Osteoblast (primary cell): Measurements from ENCODE around the gene NUP160. TPM values are rescaled to one million over a fixed set of nuclear protein-coding genes. Genes with fewer than 3 reads are reported as not detected.
"Not testable (repeated sequence)": the region's sequence is repeated elsewhere in the genome, so short reads cannot be mapped to it uniquely, and the experiment has no call there.

Source experiments
- DNase-seq: peaks from one replicate; pipeline ENCODE4 v3.0.0; 2011; ENCODE audit warnings: low spot score, mixed read lengths; ENCODE audit not compliant: insufficient read length; ENCODE audit errors: missing footprints
- H2AFZ ChIP-seq: 2 replicates; pipeline ENCODE4 v1.6.0; 2011; ENCODE audit warnings: mild to moderate bottlenecking, low read length
- H3K27ac ChIP-seq: 2 replicates; pipeline ENCODE4 v1.5.1; 2011; ENCODE audit warnings: mild to moderate bottlenecking, low read depth, low read length, moderate library complexity
- H3K27me3 ChIP-seq: 2 replicates; pipeline ENCODE4 v1.6.0; 2012; ENCODE audit warnings: mild to moderate bottlenecking, control low read depth, inconsistent platforms, low read length, moderate library complexity; ENCODE audit not compliant: insufficient read depth
- H3K36me3 ChIP-seq: 2 replicates; pipeline ENCODE4 v1.5.1; 2011; ENCODE audit warnings: mild to moderate bottlenecking, low read length, control low read depth, moderate library complexity; ENCODE audit not compliant: insufficient read depth
- H3K4me1 ChIP-seq: 2 replicates; pipeline ENCODE4 v1.5.1; 2011; ENCODE audit warnings: mild to moderate bottlenecking, low read length, control low read depth, moderate library complexity; ENCODE audit not compliant: insufficient read depth
- H3K4me2 ChIP-seq: 2 replicates; pipeline ENCODE4 v1.6.0; 2011; ENCODE audit warnings: mild to moderate bottlenecking, low read length; ENCODE audit not compliant: insufficient read depth
- H3K4me3 ChIP-seq: fragments of 200-600 bp; sonication (generic); 3 replicates; pipeline ENCODE4 v1.5.1; 2012; ENCODE audit warnings: mild to moderate bottlenecking, low read length, inconsistent platforms; ENCODE audit not compliant: insufficient read depth
- H3K79me2 ChIP-seq: 2 replicates; pipeline ENCODE4 v1.6.0; 2012; ENCODE audit warnings: mild to moderate bottlenecking, low read length, control low read depth, inconsistent platforms; ENCODE audit not compliant: insufficient read depth
- H3K9me3 ChIP-seq: 2 replicates; pipeline ENCODE4 v1.5.1; 2011; ENCODE audit warnings: low read depth, low read length, control low read depth
- H4K20me1 ChIP-seq: 2 replicates; pipeline ENCODE4 v1.6.0; 2012; ENCODE audit warnings: mild to moderate bottlenecking, low read length, control low read depth; ENCODE audit not compliant: insufficient read depth
- total RNA-seq: library from RNA; depleted of rRNA; stranded (reverse); fragments of >200 nt; gene quantifications from 2 replicates; pipeline ENCODE4 v1.2.3, GENCODE V29; 2012
- TF ChIP-seq, protein P1 (sequence below): IDR thresholded peaks from 2 replicates; pipeline ENCODE4 v1.5.1; 2011; ENCODE audit warnings: mild to moderate bottlenecking, low read depth, low read length, moderate library complexity; ENCODE audit errors: extremely low read depth

Gene NUP160
- total RNA-seq, 1 donor: 27.1 TPM

DNA sequence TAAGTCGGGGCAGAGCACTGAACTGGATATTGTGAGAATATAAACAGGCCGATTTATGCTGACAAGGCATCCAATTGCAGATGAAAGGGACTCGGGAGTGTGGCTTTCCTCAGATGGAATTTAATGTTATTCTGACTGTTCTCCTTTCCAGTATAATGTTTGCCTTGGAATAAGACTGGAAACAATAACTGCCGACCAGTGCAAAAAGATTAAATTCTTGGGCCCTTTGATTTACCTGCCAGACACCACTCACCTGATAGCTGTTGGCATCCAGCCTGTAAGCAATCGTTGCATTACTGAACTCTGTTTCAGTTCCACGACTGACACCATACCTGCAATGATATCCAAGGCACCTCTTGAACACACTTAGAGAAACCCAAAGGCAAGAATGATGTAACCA is 10.9 kb downstream of the NUP160 start:
- DNase-seq: no peak
- Histone ChIP-seq H3K9me3 (no peaks in the 10 kb centered on the region), H3K4me2 (no peak overlapping the region), H3K4me1 (no peaks in the 10 kb centered on the region), H3K36me3 (peaks cover 84% of the 10 kb centered on the region), H3K27me3 (no peaks in the 10 kb centered on the region), H3K27ac (no peak overlapping the region), H3K79me2 (peaks cover 17% of the 10 kb centered on the region), H3K4me3 (no peak overlapping the region), H4K20me1 (peaks cover 6% of the 10 kb centered on the region), H2AFZ (no peak overlapping the region)
- TF ChIP-seq, protein P1, sequence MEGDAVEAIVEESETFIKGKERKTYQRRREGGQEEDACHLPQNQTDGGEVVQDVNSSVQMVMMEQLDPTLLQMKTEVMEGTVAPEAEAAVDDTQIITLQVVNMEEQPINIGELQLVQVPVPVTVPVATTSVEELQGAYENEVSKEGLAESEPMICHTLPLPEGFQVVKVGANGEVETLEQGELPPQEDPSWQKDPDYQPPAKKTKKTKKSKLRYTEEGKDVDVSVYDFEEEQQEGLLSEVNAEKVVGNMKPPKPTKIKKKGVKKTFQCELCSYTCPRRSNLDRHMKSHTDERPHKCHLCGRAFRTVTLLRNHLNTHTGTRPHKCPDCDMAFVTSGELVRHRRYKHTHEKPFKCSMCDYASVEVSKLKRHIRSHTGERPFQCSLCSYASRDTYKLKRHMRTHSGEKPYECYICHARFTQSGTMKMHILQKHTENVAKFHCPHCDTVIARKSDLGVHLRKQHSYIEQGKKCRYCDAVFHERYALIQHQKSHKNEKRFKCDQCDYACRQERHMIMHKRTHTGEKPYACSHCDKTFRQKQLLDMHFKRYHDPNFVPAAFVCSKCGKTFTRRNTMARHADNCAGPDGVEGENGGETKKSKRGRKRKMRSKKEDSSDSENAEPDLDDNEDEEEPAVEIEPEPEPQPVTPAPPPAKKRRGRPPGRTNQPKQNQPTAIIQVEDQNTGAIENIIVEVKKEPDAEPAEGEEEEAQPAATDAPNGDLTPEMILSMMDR: no peak

DNA sequence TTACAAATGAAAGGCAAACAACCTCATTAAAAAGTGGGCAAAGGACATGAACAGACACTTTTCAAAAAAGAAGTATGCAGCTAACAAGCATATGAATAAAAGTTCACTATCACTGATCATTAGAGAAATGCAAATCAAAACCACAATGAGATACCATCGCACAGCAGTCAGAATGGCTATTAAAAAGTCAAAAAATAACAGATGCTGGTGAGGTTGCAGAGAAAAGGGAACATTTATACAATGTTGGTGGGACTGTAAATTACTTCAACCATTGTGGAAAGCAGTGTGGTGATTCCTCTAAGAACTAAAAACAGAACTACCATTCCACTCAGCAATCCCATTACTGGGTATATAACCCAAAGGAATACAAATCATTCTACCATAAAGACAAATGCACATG is 18.1 kb downstream of the NUP160 start:
- H3K4me3 ChIP-seq, H3K27me3 ChIP-seq, DNase-seq, H4K20me1 ChIP-seq, H3K4me1 ChIP-seq, H3K4me2 ChIP-seq, H3K9me3 ChIP-seq, H2AFZ ChIP-seq, H3K27ac ChIP-seq: not testable (repeated sequence)
- peaks cover 35% of the 10 kb centered on the region for H3K36me3 ChIP-seq
- H3K79me2 ChIP-seq: peaks cover 54% of the 10 kb centered on the region

DNA sequence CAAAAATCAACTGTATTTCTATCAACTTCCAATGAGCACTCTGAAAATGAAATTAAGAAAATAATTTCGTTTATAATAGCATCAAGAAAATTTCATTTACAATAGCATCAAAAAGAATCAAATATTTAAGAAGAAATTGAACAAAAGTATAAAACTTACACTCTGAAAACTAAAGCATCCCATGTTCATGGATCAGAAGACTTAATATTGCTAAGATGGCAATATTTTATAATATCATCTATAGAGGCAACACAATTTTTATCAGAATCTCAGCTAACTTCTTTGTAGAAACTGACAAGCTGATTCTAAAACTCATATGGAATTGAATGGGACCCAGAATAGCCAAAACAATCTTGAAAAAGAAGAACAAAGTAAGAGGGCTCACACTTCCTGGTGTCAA is 19.9 kb downstream of the NUP160 start:
- no peaks in the 10 kb centered on the region for H3K9me3 ChIP-seq
- peaks cover 20% of the 10 kb centered on the region for H3K36me3 ChIP-seq
- no peaks in the 10 kb centered on the region for H4K20me1 ChIP-seq
- no peaks in the 10 kb centered on the region for H3K27me3 ChIP-seq
- H2AFZ ChIP-seq: no peak overlapping the region
- no peak for DNase-seq
- no peak overlapping the region for H3K27ac ChIP-seq
- no peaks in the 10 kb centered on the region for H3K4me1 ChIP-seq
- no peak overlapping the region for H3K4me2 ChIP-seq
- no peak overlapping the region for H3K4me3 ChIP-seq
- peaks cover 51% of the 10 kb centered on the region for H3K79me2 ChIP-seq
- TF ChIP-seq, protein P1: no peak

DNA sequence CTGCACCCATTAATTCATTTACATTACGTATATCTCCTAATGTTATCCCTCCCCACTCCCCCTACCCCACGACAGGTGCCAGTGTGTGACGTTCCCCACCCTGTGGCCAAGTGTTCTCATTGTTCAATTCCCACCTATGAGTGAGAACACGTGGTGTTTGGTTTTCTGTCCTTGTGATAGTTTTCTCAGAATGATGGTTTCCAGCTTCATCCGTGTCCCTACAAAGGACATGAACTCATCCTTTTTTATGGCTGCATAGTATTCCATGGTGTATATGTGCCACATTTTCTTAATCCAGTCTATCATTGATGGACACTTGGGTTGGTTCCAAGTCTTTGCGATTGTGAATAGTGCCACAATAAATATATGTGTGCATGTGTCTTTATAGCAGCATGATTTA is 25.5 kb downstream of the NUP160 start:
- Histone ChIP-seq H3K79me2 (peaks cover 17% of the 10 kb centered on the region), H3K36me3 (peaks cover 41% of the 10 kb centered on the region)
- H2AFZ ChIP-seq, H3K9me3 ChIP-seq, H3K27me3 ChIP-seq, DNase-seq, H3K27ac ChIP-seq, H3K4me1 ChIP-seq, H4K20me1 ChIP-seq, H3K4me3 ChIP-seq, H3K4me2 ChIP-seq: not testable (repeated sequence)

DNA sequence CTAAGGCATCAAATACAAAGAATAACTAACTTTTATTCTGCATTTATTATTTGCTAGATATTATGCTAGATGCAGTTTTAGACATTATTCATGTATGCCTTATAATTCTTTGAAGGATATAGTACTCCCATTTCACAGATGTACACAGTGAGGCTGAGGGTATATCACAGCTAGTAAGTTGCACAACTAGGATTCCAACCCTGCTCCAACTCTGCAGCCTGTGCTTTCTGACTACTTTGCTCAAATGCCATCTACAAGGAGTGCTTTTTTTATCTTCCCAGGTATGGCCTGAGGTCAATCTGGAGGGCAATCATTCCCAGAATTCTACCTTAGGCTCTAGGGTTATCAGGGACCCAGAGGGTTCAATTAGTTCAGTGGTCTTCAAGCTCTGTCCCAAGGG is 28.4 kb downstream of the NUP160 start:
- H3K9me3 ChIP-seq: no peaks in the 10 kb centered on the region
- H3K4me2 ChIP-seq: no peak overlapping the region
- no peak overlapping the region for H3K4me3 ChIP-seq

More for the DNA sequence above, 28.4 kb downstream of the NUP160 start:
- TF ChIP-seq, protein P1: no peak
- Histone ChIP-seq H3K27me3 (no peaks in the 10 kb centered on the region), H3K27ac (no peak overlapping the region), H4K20me1 (no peaks in the 10 kb centered on the region), H3K79me2 (no peaks in the 10 kb centered on the region), H2AFZ (no peak overlapping the region), H3K4me1 (no peaks in the 10 kb centered on the region), H3K36me3 (peaks cover 53% of the 10 kb centered on the region)
- DNase-seq: no peak
